Transverse colon (tissue), 4 donors: ENCODE data around the gene ZNF76.

Experiments used
- POLR2A ChIP-seq: fragments of 450-650 bp; IDR thresholded peaks from one replicate; pipeline ENCODE4 v1.6.1; 2016; ENCODE audit warnings: antibody characterized with exemption, mild to moderate bottlenecking, moderate library complexity
- POLR2AphosphoS5 ChIP-seq, 3 donors: sonication (generic); formaldehyde crosslinking; IDR thresholded peaks; one replicate each; pipeline ENCODE4 v1.6.1; 2016; ENCODE audit warnings: antibody characterized with exemption in 3 of 3
- TF ChIP-seq, protein P1 (sequence below), 5 experiments: fragments of 200-600 bp in 3 of 5; fragments of 450-650 bp in 2 of 5; sonication (generic) in 3 of 5; IDR thresholded peaks; 1 replicate in 2 of 5; 2 replicates in 3 of 5; pipeline ENCODE4 v1.5.1; 2016 to 2017; ENCODE audit warnings: antibody characterized with exemption in 5 of 5, inconsistent platforms in 3 of 5, mild to moderate bottlenecking in 2 of 5, moderate library complexity in 1 of 5

- TF ChIP-seq POLR2A (no peak), POLR2AphosphoS5 (IDR thresholded peaks at IDR 0.05) (no peak)
- TF ChIP-seq, protein P1, sequence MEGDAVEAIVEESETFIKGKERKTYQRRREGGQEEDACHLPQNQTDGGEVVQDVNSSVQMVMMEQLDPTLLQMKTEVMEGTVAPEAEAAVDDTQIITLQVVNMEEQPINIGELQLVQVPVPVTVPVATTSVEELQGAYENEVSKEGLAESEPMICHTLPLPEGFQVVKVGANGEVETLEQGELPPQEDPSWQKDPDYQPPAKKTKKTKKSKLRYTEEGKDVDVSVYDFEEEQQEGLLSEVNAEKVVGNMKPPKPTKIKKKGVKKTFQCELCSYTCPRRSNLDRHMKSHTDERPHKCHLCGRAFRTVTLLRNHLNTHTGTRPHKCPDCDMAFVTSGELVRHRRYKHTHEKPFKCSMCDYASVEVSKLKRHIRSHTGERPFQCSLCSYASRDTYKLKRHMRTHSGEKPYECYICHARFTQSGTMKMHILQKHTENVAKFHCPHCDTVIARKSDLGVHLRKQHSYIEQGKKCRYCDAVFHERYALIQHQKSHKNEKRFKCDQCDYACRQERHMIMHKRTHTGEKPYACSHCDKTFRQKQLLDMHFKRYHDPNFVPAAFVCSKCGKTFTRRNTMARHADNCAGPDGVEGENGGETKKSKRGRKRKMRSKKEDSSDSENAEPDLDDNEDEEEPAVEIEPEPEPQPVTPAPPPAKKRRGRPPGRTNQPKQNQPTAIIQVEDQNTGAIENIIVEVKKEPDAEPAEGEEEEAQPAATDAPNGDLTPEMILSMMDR (IDR thresholded peaks at IDR 0.05): no peak
Measured at GRCh38 chr6:35264550-35265274, 5.2 kb downstream of the ZNF76 start.
